Glutamatergic neuron (in vitro differentiated cells): Measurements from ENCODE around the gene C1RL. TPM values are rescaled to one million over a fixed set of nuclear protein-coding genes. Genes with fewer than 3 reads are reported as not detected.

Source experiments
- DNase-seq: peaks from one replicate; pipeline ENCODE4 v3.0.0; 2022
- H3K27ac Mint-ChIP-seq: one replicate; pipeline ENCODE4 v1.8.0; 2020; ENCODE audit warnings: mild to moderate bottlenecking, mixed read lengths, inconsistent platforms; ENCODE audit not compliant: unreplicated experiment
- H3K27me3 Mint-ChIP-seq: one replicate; pipeline ENCODE4 v1.8.0; 2020; ENCODE audit warnings: mild to moderate bottlenecking, moderate library complexity, mixed read lengths, inconsistent platforms; ENCODE audit not compliant: unreplicated experiment
- H3K36me3 Mint-ChIP-seq: one replicate; pipeline ENCODE4 v1.8.0; 2020; ENCODE audit warnings: mild to moderate bottlenecking, mixed read lengths, inconsistent platforms; ENCODE audit not compliant: unreplicated experiment
- H3K4me1 Mint-ChIP-seq: one replicate; pipeline ENCODE4 v1.8.0; 2020; ENCODE audit warnings: mild to moderate bottlenecking, low read depth, mixed read lengths, inconsistent platforms; ENCODE audit not compliant: unreplicated experiment
- H3K4me3 Mint-ChIP-seq: one replicate; pipeline ENCODE4 v1.8.0; 2020; ENCODE audit warnings: mild to moderate bottlenecking, mixed read lengths, inconsistent platforms; ENCODE audit not compliant: unreplicated experiment
- H3K9me3 Mint-ChIP-seq: one replicate; pipeline ENCODE4 v1.8.0; 2020; ENCODE audit warnings: mild to moderate bottlenecking, moderate library complexity, mixed read lengths, inconsistent platforms; ENCODE audit not compliant: unreplicated experiment
- CTCF ChIP-seq: fragments of 200-600 bp; sonication (generic); IDR thresholded peaks from one replicate; pipeline ENCODE4 v1.5.0; 2021; ENCODE audit not compliant: partially characterized antibody, unreplicated experiment
- total RNA-seq: library from RNA; stranded (reverse); fragmentation: NEBNext Ultra II Directional; extraction: Animal tissue kit (Norgen Biotek cat#: 25700); gene quantifications from one replicate; pipeline ENCODE4 v1.2.1, GENCODE V29; 2021; ENCODE audit not compliant: unreplicated experiment

Gene C1RL
- total RNA-seq, 1 donor from 2014 or later, result 12.8 TPM

- Mint-ChIP-seq H3K27ac (peak overlapping the region; percentile 22), H3K9me3 (peaks cover 8% of the 10 kb centered on the region), H3K27me3 (peaks cover 7% of the 10 kb centered on the region), H3K4me3 (peak overlapping the region; percentile 53), H3K36me3 (no peaks in the 10 kb centered on the region), H3K4me1 (peaks cover 9% of the 10 kb centered on the region)
- TF ChIP-seq CTCF, result no peak
- no peak for DNase-seq
Measured at GRCh38 chr12:7090222-7090998, 18.6 kb downstream of the C1RL start.

- peaks cover 7% of the 10 kb centered on the region for H3K27me3 Mint-ChIP-seq
- no peaks in the 10 kb centered on the region for H3K36me3 Mint-ChIP-seq
- H3K4me1 Mint-ChIP-seq, result peaks cover 9% of the 10 kb centered on the region
- peaks cover 8% of the 10 kb centered on the region for H3K9me3 Mint-ChIP-seq
- no peak overlapping the region for H3K27ac Mint-ChIP-seq
- DNase-seq, result no peak
- no peak for TF ChIP-seq CTCF
- no peak overlapping the region for H3K4me3 Mint-ChIP-seq
Measured at GRCh38 chr12:7089196-7089871, 19.7 kb downstream of the C1RL start.

- peaks cover 5% of the 10 kb centered on the region for H3K9me3 Mint-ChIP-seq
- peaks cover 2% of the 10 kb centered on the region for H3K27me3 Mint-ChIP-seq
- no peak for TF ChIP-seq CTCF
- DNase-seq, result no peak
- no peaks in the 10 kb centered on the region for H3K36me3 Mint-ChIP-seq
- H3K4me1 Mint-ChIP-seq, result no peaks in the 10 kb centered on the region
- H3K4me3 Mint-ChIP-seq, result no peak overlapping the region
- H3K27ac Mint-ChIP-seq, result no peak overlapping the region
Measured at GRCh38 chr12:7083125-7083524, 25.9 kb downstream of the C1RL start.

- peaks cover 2% of the 10 kb centered on the region for H3K9me3 Mint-ChIP-seq
- TF ChIP-seq CTCF, result no peak
- H3K4me1 Mint-ChIP-seq, result no peaks in the 10 kb centered on the region
Measured at GRCh38 chr12:7081037-7081436, 28.0 kb downstream of the C1RL start.

GRCh38 chr12:7079826-7080125 lies 29.2 kb downstream of the C1RL start:
- Mint-ChIP-seq H3K27ac (no peak overlapping the region), H3K36me3 (peaks cover 6% of the 10 kb centered on the region), H3K27me3 (peaks cover 3% of the 10 kb centered on the region), H3K4me3 (no peak overlapping the region), H3K9me3 (peaks cover 2% of the 10 kb centered on the region), H3K4me1 (no peaks in the 10 kb centered on the region)
- no peak for TF ChIP-seq CTCF
- DNase-seq, result no peak

More at GRCh38 chr12:7081037-7081436, 28.0 kb downstream of the C1RL start:
- Mint-ChIP-seq H3K36me3 (peaks cover 6% of the 10 kb centered on the region), H3K4me3 (no peak overlapping the region), H3K27ac (no peak overlapping the region), H3K27me3 (peaks cover 3% of the 10 kb centered on the region)
- no peak for DNase-seq
